GM12892 (cell line): Measurements from ENCODE around the gene MBD3L3.

Experiments used
- POLR2A ChIP-seq: IDR thresholded peaks from 2 replicates; pipeline ENCODE4 v1.6.1; 2011; ENCODE audit warnings: low read depth, low read length, control low read depth
- POLR2AphosphoS5 ChIP-seq: IDR thresholded peaks from 2 replicates; pipeline ENCODE4 v1.6.1; 2011; ENCODE audit warnings: low read depth, low read length, control low read depth
- TAF1 ChIP-seq: IDR thresholded peaks from 2 replicates; pipeline ENCODE4 v1.6.1; 2011; ENCODE audit warnings: low read depth, mild to moderate bottlenecking, control low read depth, low read length, borderline replicate concordance

DNA sequence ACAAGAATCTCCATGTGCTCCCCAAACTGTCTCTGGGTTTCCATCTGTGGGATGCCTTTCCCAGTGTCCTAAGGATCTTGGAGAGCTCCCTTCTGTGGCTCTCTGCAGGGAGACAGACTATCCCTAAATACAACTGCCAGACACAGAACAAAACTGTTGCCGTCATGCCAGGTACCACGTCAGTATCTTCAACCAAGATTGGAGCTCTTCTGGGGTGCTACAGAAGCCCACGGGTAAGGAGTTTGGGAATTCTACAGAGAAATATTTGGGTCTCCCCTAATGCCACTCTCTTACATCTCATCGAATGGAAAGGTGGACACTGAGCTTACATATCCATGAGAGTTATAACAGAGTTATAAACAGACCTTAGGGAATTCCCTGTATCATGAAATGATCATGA is 4.9 kb upstream of the MBD3L3 start:
- TF ChIP-seq POLR2A, result no peak
- TF ChIP-seq TAF1, result no peak
- TF ChIP-seq POLR2AphosphoS5, result no peak
